Activated naive CD8-positive, alpha-beta T cell treated with anti-CD3 and anti-CD28 coated beads, Interleukin-2, amount 50 U/mL, for 16 hours (primary cell): ENCODE measurements around the gene MIF.
"Not testable (repeated sequence)": the region's sequence is repeated elsewhere in the genome, so short reads cannot be mapped to it uniquely, and the experiment has no call there.

Experiments used
- DNase-seq: peaks from one replicate; pipeline ENCODE4 v3.0.0-alpha.2; 2020; ENCODE audit warnings: low read depth, low spot score

MIF gene

DNA sequence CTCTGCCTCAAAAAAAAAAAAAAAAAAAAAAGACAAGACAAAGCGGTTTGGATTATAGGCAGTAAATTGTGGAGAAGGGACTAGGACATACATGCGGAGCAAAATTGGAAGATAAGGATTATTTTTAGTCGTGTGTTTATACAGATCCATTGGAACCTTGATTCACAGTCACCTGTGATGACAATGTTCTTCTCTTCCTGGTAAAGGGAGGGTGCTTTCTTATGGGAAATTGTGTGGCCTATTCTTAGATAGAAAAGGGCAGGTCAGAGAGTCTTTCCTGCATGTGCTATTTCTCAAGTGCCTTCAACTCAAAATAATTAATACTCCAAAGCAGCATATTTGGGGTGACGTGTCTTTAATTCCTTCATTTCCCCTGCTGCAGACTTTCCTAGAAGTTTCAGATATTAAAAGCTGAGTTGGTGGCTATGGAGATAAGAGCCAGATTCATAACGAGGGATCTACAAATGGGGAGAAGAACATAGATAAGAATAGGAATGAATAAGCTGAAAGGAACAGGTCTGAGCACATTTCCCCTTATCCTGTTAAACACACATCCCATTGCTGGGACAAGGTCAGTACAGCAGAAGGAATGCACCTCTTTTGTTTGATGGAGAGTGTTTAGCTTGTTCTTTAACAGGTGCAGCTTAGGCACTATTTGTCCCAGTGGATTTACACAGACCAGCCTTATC, 44.3 kb downstream of the MIF start:
- DNase-seq, result no peak

DNA sequence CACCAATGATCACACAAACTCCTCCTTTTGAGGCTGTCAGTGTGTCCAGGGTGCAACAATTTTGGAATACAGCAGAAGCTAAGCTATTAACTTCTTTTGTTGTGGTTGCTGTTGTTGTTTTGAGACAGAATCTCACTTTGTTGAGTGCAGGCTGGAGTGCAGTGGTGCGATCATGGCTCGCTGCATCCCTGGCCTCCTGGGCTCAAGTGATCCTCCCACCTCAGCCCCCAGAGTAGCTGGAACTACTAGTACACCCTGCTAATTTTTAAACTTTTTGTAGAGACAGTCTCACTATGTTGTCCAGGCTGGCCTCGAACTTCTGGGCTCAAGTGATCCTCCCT, 44.8 kb downstream of the MIF start:
- DNase-seq, result no peak

DNA sequence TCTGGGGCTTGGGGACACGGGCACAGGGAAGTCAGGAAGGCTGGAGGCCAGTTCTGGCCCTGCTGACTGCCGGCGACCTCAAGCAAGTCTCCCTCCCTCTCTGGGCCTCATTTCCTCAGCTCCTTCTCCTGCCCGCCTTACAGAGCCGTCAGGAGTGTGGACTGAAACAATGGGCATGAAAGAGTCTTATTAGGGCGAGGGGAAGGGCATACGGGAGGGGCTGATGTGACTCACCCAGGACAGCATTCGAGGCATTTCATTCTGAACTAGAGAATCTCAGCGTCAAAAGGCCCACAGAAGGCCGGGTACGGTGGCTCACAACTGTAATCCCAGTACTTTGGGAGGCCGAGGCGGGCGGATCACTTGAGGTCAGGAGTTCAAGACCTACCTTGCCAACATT, 46.0 kb downstream of the MIF start:
- DNase-seq, result not testable (repeated sequence)
